T-helper 17 cell (primary cell): Measurements from ENCODE around the gene NUP133. TPM values are rescaled to one million over a fixed set of nuclear protein-coding genes. Genes with fewer than 3 reads are reported as not detected.
"Not testable (repeated sequence)": the region's sequence is repeated elsewhere in the genome, so short reads cannot be mapped to it uniquely, and the experiment has no call there.

Experiments used
- ATAC-seq: fragments of 150-1000 bp; cut with Tn5 transposase; 2 replicates; pipeline ENCODE4 v1.10.0; 2021; ENCODE audit warnings: mild to moderate bottlenecking, moderate library complexity
- DNase-seq, 3 donors: peaks; one replicate each; pipeline versions ENCODE4 v3.0.0 to v3.0.0-alpha.2; 2020 to 2021
- H3K9me3 ChIP-seq: one replicate; pipeline ENCODE4 v1.7.0; 2013; ENCODE audit warnings: low read length, mild to moderate bottlenecking; ENCODE audit not compliant: control insufficient read depth, poor library complexity, severe bottlenecking
- H3K27ac Mint-ChIP-seq: one replicate; pipeline ENCODE4 v1.8.0; 2022; ENCODE audit warnings: mild to moderate bottlenecking, moderate library complexity, mixed read lengths
- H3K27me3 Mint-ChIP-seq: one replicate; pipeline ENCODE4 v1.8.0; 2022; ENCODE audit warnings: mixed read lengths
- H3K36me3 Mint-ChIP-seq: one replicate; pipeline ENCODE4 v1.8.0; 2022; ENCODE audit warnings: low read depth, mixed read lengths
- H3K4me1 Mint-ChIP-seq: one replicate; pipeline ENCODE4 v1.8.0; 2022; ENCODE audit warnings: mild to moderate bottlenecking, mixed read lengths
- H3K4me3 Mint-ChIP-seq: one replicate; pipeline ENCODE4 v1.8.0; 2022; ENCODE audit warnings: mild to moderate bottlenecking, moderate library complexity, mixed read lengths
- total RNA-seq, 4 donors: library from RNA in 2 of 4; stranded (reverse) in 2 of 4; gene quantifications; one replicate each; pipeline ENCODE4 v1.2.3 and lab custom pipeline; 2022 to 2026

The NUP133 gene
- total RNA-seq, 2 donors from 2014 or later, result 26.0 to 35.9 TPM

- no peak for DNase-seq
- H3K4me1 Mint-ChIP-seq, result peaks cover 9% of the 10 kb centered on the region
- H3K27ac Mint-ChIP-seq, result no peak overlapping the region
- H3K36me3 Mint-ChIP-seq, result peaks cover 5% of the 10 kb centered on the region
- no peaks in the 10 kb centered on the region for H3K9me3 ChIP-seq
- no peak overlapping the region for H3K4me3 Mint-ChIP-seq
- H3K27me3 Mint-ChIP-seq, result no peaks in the 10 kb centered on the region
- no peak for ATAC-seq
These were observed 22.8 kb downstream of the NUP133 start for GRCh38 chr1:229485318-229485717.

GRCh38 chr1:229482511-229482910, 25.6 kb downstream of the NUP133 start:
- peak overlapping the region; percentile 56 for H3K27ac Mint-ChIP-seq
- no peaks in the 10 kb centered on the region for H3K27me3 Mint-ChIP-seq
- H3K9me3 ChIP-seq, result no peaks in the 10 kb centered on the region
- H3K36me3 Mint-ChIP-seq, result peaks cover 16% of the 10 kb centered on the region
- no peak for DNase-seq
- no peak overlapping the region for H3K4me3 Mint-ChIP-seq
- ATAC-seq, result no peak
- peaks cover 12% of the 10 kb centered on the region for H3K4me1 Mint-ChIP-seq

GRCh38 chr1:229480495-229480894, 27.6 kb downstream of the NUP133 start:
- Mint-ChIP-seq H3K36me3 (peaks cover 16% of the 10 kb centered on the region), H3K27me3 (no peaks in the 10 kb centered on the region), H3K4me3 (no peak overlapping the region), H3K4me1 (peaks cover 10% of the 10 kb centered on the region), H3K27ac (no peak overlapping the region)
- no peak for DNase-seq
- no peak for ATAC-seq
- no peaks in the 10 kb centered on the region for H3K9me3 ChIP-seq

GRCh38 chr1:229479660-229480399, 28.3 kb downstream of the NUP133 start:
- DNase-seq (no peak), ATAC-seq (peak; percentile 67)
- Mint-ChIP-seq H3K4me3 (peak overlapping the region; percentile 65), H3K27ac (no peak overlapping the region), H3K27me3 (no peaks in the 10 kb centered on the region), H3K36me3 (peaks cover 16% of the 10 kb centered on the region), H3K4me1 (peaks cover 10% of the 10 kb centered on the region)
- no peaks in the 10 kb centered on the region for H3K9me3 ChIP-seq

GRCh38 chr1:229478852-229479251, 29.3 kb downstream of the NUP133 start:
- H3K9me3 ChIP-seq, result no peaks in the 10 kb centered on the region
- Mint-ChIP-seq H3K27me3 (no peaks in the 10 kb centered on the region), H3K27ac (peak overlapping the region; percentile 8), H3K36me3 (peaks cover 22% of the 10 kb centered on the region), H3K4me3 (no peak overlapping the region), H3K4me1 (peaks cover 10% of the 10 kb centered on the region)
- DNase-seq (no peak), ATAC-seq (no peak)

GRCh38 chr1:229475859-229476258, 32.3 kb downstream of the NUP133 start:
- H3K4me1 Mint-ChIP-seq, H3K27ac Mint-ChIP-seq: not testable (repeated sequence)
- peaks cover 22% of the 10 kb centered on the region for H3K36me3 Mint-ChIP-seq

GRCh38 chr1:229474509-229474908, 33.6 kb downstream of the NUP133 start:
- ATAC-seq (no peak), DNase-seq (no peak)
- no peak overlapping the region for H3K27ac Mint-ChIP-seq
- no peaks in the 10 kb centered on the region for H3K9me3 ChIP-seq
- no peak overlapping the region for H3K4me3 Mint-ChIP-seq
- no peaks in the 10 kb centered on the region for H3K27me3 Mint-ChIP-seq
- peaks cover 21% of the 10 kb centered on the region for H3K36me3 Mint-ChIP-seq
- peaks cover 2% of the 10 kb centered on the region for H3K4me1 Mint-ChIP-seq

More at GRCh38 chr1:229475859-229476258, 32.3 kb downstream of the NUP133 start:
- ATAC-seq, H3K9me3 ChIP-seq, H3K27me3 Mint-ChIP-seq, H3K4me3 Mint-ChIP-seq, DNase-seq: not testable (repeated sequence)

- H3K27me3 Mint-ChIP-seq, result no peaks in the 10 kb centered on the region
- H3K4me1 Mint-ChIP-seq, result peaks cover 6% of the 10 kb centered on the region
- H3K27ac Mint-ChIP-seq, result no peak overlapping the region
- H3K36me3 Mint-ChIP-seq, result peaks cover 18% of the 10 kb centered on the region
- no peak for DNase-seq
- H3K4me3 Mint-ChIP-seq, result no peak overlapping the region
- ATAC-seq, result no peak
- no peaks in the 10 kb centered on the region for H3K9me3 ChIP-seq
These were observed 37.0 kb downstream of the NUP133 start for GRCh38 chr1:229471175-229471574.

- Mint-ChIP-seq H3K36me3 (peaks cover 18% of the 10 kb centered on the region), H3K27me3 (no peaks in the 10 kb centered on the region), H3K4me3 (no peak overlapping the region), H3K27ac (no peak overlapping the region), H3K4me1 (peaks cover 6% of the 10 kb centered on the region)
- H3K9me3 ChIP-seq, result no peaks in the 10 kb centered on the region
- ATAC-seq, result no peak
- DNase-seq, result no peak
These were observed 37.6 kb downstream of the NUP133 start for GRCh38 chr1:229470406-229471043.

- DNase-seq, result no peak
- no peaks in the 10 kb centered on the region for H3K9me3 ChIP-seq
- H3K27ac Mint-ChIP-seq, result no peak overlapping the region
- H3K27me3 Mint-ChIP-seq, result no peaks in the 10 kb centered on the region
- no peak for ATAC-seq
- peaks cover 13% of the 10 kb centered on the region for H3K36me3 Mint-ChIP-seq
- peaks cover 6% of the 10 kb centered on the region for H3K4me1 Mint-ChIP-seq
- no peak overlapping the region for H3K4me3 Mint-ChIP-seq
These were observed 41.3 kb downstream of the NUP133 start for GRCh38 chr1:229466887-229467286.

- ATAC-seq, result no peak
- Mint-ChIP-seq H3K4me1 (peaks cover 6% of the 10 kb centered on the region), H3K27me3 (no peaks in the 10 kb centered on the region), H3K27ac (no peak overlapping the region), H3K36me3 (peaks cover 9% of the 10 kb centered on the region), H3K4me3 (no peak overlapping the region)
- no peak for DNase-seq
- H3K9me3 ChIP-seq, result no peaks in the 10 kb centered on the region
These were observed 43.5 kb downstream of the NUP133 start for GRCh38 chr1:229464672-229465071.

GRCh38 chr1:229461032-229461668, 47.0 kb downstream of the NUP133 start:
- no peaks in the 10 kb centered on the region for H3K27me3 Mint-ChIP-seq
- DNase-seq (no peak), ATAC-seq (no peak)
- peaks cover 4% of the 10 kb centered on the region for H3K4me1 Mint-ChIP-seq
- peak overlapping the region; percentile 8 for H3K27ac Mint-ChIP-seq
- peak overlapping the region; percentile 33 for H3K4me3 Mint-ChIP-seq
- H3K9me3 ChIP-seq, result no peaks in the 10 kb centered on the region
- peaks cover 9% of the 10 kb centered on the region for H3K36me3 Mint-ChIP-seq

- peaks cover 12% of the 10 kb centered on the region for H3K36me3 Mint-ChIP-seq
- no peaks in the 10 kb centered on the region for H3K9me3 ChIP-seq
- H3K4me1 Mint-ChIP-seq, result peaks cover 6% of the 10 kb centered on the region
These were observed 48.3 kb downstream of the NUP133 start for GRCh38 chr1:229459815-229460214.

More at GRCh38 chr1:229459815-229460214, 48.3 kb downstream of the NUP133 start:
- ATAC-seq (no peak), DNase-seq (no peak)
- Mint-ChIP-seq H3K27me3 (no peaks in the 10 kb centered on the region), H3K4me3 (no peak overlapping the region), H3K27ac (no peak overlapping the region)
